Heart right ventricle (tissue), 16 donors: ENCODE data around the gene GGACT. TPM values are rescaled to one million over a fixed set of nuclear protein-coding genes. Genes with fewer than 3 reads are reported as not detected.
A peak's percentile ranks its signal among the peaks of the same experiment; 100 is the strongest.
"Not testable (repeated sequence)": the region's sequence is repeated elsewhere in the genome, so short reads cannot be mapped to it uniquely, and the experiment has no call there.

Source experiments
- ATAC-seq, 8 donors: fragments of 200-7000 bp; cut with Tn5 transposase; one replicate each; pipeline ENCODE4 v1.9.1; 2020; ENCODE audit warnings: mild to moderate bottlenecking in 8 of 8, moderate library complexity in 8 of 8, moderate number of reproducible peaks in 1 of 8
- DNase-seq, 2 donors: peaks; one replicate each; pipeline ENCODE4 v3.0.0-alpha.2; 2020
- H3K27ac ChIP-seq, 10 donors: fragments of 200-600 bp; sonication (generic) in 2 of 10; one replicate each; pipeline versions ENCODE4 v1.5.0 to v1.8.0; 2020 to 2022; ENCODE audit warnings: mild to moderate bottlenecking in 3 of 10
- H3K27me3 ChIP-seq, 7 donors: fragments of 200-600 bp; one replicate each; pipeline ENCODE4 v1.8.0; 2021 to 2022; ENCODE audit warnings: mild to moderate bottlenecking in 2 of 7
- H3K36me3 ChIP-seq, 9 donors: fragments of 200-600 bp; sonication (generic) in 1 of 9; one replicate each; pipeline versions ENCODE4 v1.5.0 to v1.8.0; 2020 to 2022; ENCODE audit warnings: mild to moderate bottlenecking in 2 of 9
- H3K4me1 ChIP-seq, 9 donors: fragments of 200-600 bp; sonication (generic) in 1 of 9; one replicate each; pipeline versions ENCODE4 v1.5.0 to v1.8.0; 2020 to 2022; ENCODE audit warnings: mild to moderate bottlenecking in 4 of 9
- H3K4me3 ChIP-seq, 10 donors: fragments of 200-600 bp; sonication (generic) in 2 of 10; one replicate each; pipeline versions ENCODE4 v1.5.0 to v1.8.0; 2020 to 2022; ENCODE audit warnings: mild to moderate bottlenecking in 7 of 10, moderate library complexity in 2 of 10
- H3K9me3 ChIP-seq, 11 donors: fragments of 200-600 bp in 10 of 11; sonication (generic) in 2 of 11; one replicate each; pipeline versions ENCODE4 v1.5.0 to v1.8.0; 2013 to 2022; ENCODE audit warnings: mild to moderate bottlenecking in 2 of 11, control low read depth in 1 of 11, moderate library complexity in 1 of 11
- CTCF ChIP-seq, 9 donors: fragments of 200-600 bp; sonication (generic) in 2 of 9; IDR thresholded peaks; one replicate each; pipeline versions ENCODE4 v1.5.0 to v1.8.0; 2021 to 2022; ENCODE audit warnings: antibody characterized with exemption in 9 of 9, mild to moderate bottlenecking in 5 of 9, moderate library complexity in 1 of 9
- WGBS, 2 donors: extraction: QIAGEN DNeasy Blood & Tissue Kit; methylation state at CpG; one replicate each; pipeline ENCODE4 v1.1.7; 2013; ENCODE audit warnings: inconsistent platforms in 1 of 2; 5-methylcytosine and 5-hydroxymethylcytosine counted together
- intact Hi-C, 10 donors: fragments of 100-400 bp; cut with DNase I; formaldehyde crosslinking; loops; one replicate each; pipeline versions ENCODE4 v1.11.1 to v1.14.2; 2022
- polyA plus RNA-seq, 2 donors: library from polyadenylated mRNA; stranded (reverse); fragments of 200-250 nt; gene quantifications; one replicate each; pipeline ENCODE4 v1.2.3, GENCODE V29; 2013
- total RNA-seq, 10 donors: library from RNA; stranded (reverse); fragmentation: NEBNext Ultra II Directional in 3 of 10; extraction: Animal tissue kit (Norgen Biotek cat#: 25700) in 3 of 10; gene quantifications; one replicate each; pipeline versions ENCODE4 v1.2.1 to v1.2.4, GENCODE V29; 2021 to 2023
- donor health status: Arrhythmogenic right ventricular cardiomyopathy.
- donor health status: ischemic (EF 13 %, LVEDD 7.1; RV severe dilation, severe dysfunction).
- donor health status: healthy with polysubstance abuse.
- donor health status: DM: no; HTN: yes; CAD: no.
- donor health status: DM: no; HTN: no; CAD: no.
- donor health status: ischemic (EF 25% LVEDD 6.9; RV normal size, moderate dysfunction).
- donor health status: ischemic (EF 25% LVEDD 5.7; RV mildly dilated, moderate dysfunction).
- donor health status: healthy.
- donor health status: DM: yes; HTN: yes; CAD: no.
- donor health status: Ischemic cardiomyopathy.
- donor health status: ischemic (EF 35%, LVEDD 5.7; RV mildly dilated, moderate dysfunction).
- donor health status: nonischemic (EF 11% LVEDD 7.7; RV severe dilation, severe dysfunction).
- donor health status: DM: yes; HTN: yes; CAD: no.
- donor health status: PGD.
- donor health status: ischemic (EF 29% LVEDD 5.4; RV normal size, mild dysfunction).
- donor health status: nonischemic (EF 23%, LVEDD 6.1; RV moderate dilation, normal function).

Gene GGACT
- total and polyA plus RNA-seq, 12 donors: 0.51 to 3.5 (median 1.6) TPM

DNA sequence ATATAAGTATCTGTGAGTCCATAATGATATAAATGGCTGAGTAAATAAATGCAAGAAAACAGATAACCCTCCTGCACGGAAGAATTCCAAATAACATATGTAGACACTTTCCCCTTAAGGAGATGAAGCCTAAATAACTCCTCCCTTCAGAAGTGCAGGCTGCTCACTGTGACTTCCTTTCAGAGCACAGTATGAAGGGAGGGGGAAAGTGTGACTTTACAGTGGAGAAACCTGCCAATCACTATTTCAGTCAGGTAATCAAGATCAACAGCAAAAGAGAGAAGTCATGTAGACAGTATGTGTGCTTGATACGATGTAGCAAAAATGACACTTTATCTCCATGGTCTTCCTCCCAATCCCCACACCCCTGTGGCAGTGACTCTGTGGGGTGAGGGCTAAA lies 7.1 kb downstream of the GGACT start:
- H3K4me3 ChIP-seq: no peak overlapping the region
- intact Hi-C loops: no loop called here
- 92 to 99% methylated on average over 2 of the region's 2 CpGs for WGBS, 2 donors
- no peak for DNase-seq
- no peaks in the 10 kb centered on the region for H3K4me1 ChIP-seq
- peaks cover 0 to 19% (median 0%) of the 10 kb centered on the region in 9 donors for H3K36me3 ChIP-seq
- peaks cover 0 to 13% (median 0%) of the 10 kb centered on the region in 11 donors for H3K9me3 ChIP-seq
- no peak overlapping the region for H3K27ac ChIP-seq
- no peaks in the 10 kb centered on the region for H3K27me3 ChIP-seq
- ATAC-seq: no peak
- no peak for TF ChIP-seq CTCF (IDR thresholded peaks at IDR 0.05)

- intact Hi-C loops: no loop called here
- ATAC-seq: no peak
- H3K36me3 ChIP-seq: peaks cover 0 to 19% (median 0%) of the 10 kb centered on the region in 9 donors
These were observed 7.6 kb downstream of the GGACT start for GRCh38 chr13:100581030-100581429.

GRCh38 chr13:100580045-100580444 lies 8.5 kb downstream of the GGACT start:
- H3K9me3 ChIP-seq: peaks cover 0 to 13% (median 0%) of the 10 kb centered on the region in 11 donors
- no peaks in the 10 kb centered on the region for H3K27me3 ChIP-seq
- H3K4me3 ChIP-seq: no peak overlapping the region
- intact Hi-C loops: no loop called here
- no peak for TF ChIP-seq CTCF (IDR thresholded peaks at IDR 0.05)
- no peak overlapping the region for H3K27ac ChIP-seq
- 95 to 96% methylated on average over 12 of the region's 12 CpGs for WGBS, 2 donors
- DNase-seq (no peak), ATAC-seq (no peak)
- no peaks in the 10 kb centered on the region for H3K4me1 ChIP-seq
- H3K36me3 ChIP-seq: peaks cover 0 to 19% (median 0%) of the 10 kb centered on the region in 9 donors

More at GRCh38 chr13:100581030-100581429, 7.6 kb downstream of the GGACT start:
- DNase-seq: no peak
- no peaks in the 10 kb centered on the region for H3K27me3 ChIP-seq
- 93 to 95% methylated on average over 4 of the region's 4 CpGs for WGBS, 2 donors
- no peaks in the 10 kb centered on the region for H3K4me1 ChIP-seq
- H3K27ac ChIP-seq: no peak overlapping the region
- H3K9me3 ChIP-seq: peaks cover 0 to 13% (median 0%) of the 10 kb centered on the region in 11 donors
- TF ChIP-seq CTCF (IDR thresholded peaks at IDR 0.05): no peak
- H3K4me3 ChIP-seq: no peak overlapping the region

- DNase-seq, H3K4me3 ChIP-seq, H3K27ac ChIP-seq, ATAC-seq, H3K4me1 ChIP-seq, H3K27me3 ChIP-seq: not testable (repeated sequence)
- Histone ChIP-seq H3K9me3 (peaks cover 0 to 10% (median 0%) of the 10 kb centered on the region in 11 donors), H3K36me3 (peaks cover 0 to 14% (median 0%) of the 10 kb centered on the region in 9 donors)
- WGBS, 2 donors: 96 to 99% methylated on average over 4 of the region's 4 CpGs
- intact Hi-C loops: loop anchor here in 3 of 10 donors (10.0 kb wide), 1 partner anchor 528 kb away; no protein-coding TSS in a partner anchor
These were observed 11.3 kb downstream of the GGACT start for GRCh38 chr13:100577239-100577638.

- H3K27me3 ChIP-seq: no peaks in the 10 kb centered on the region
- peak; percentile 30 to 78 (median 68) for TF ChIP-seq CTCF (IDR thresholded peaks at IDR 0.05)
- peak in 5 of 8 donors; percentile 62 to 70 (median 69) for ATAC-seq
- no peaks in the 10 kb centered on the region for H3K4me1 ChIP-seq
- no peak overlapping the region for H3K27ac ChIP-seq
- H3K9me3 ChIP-seq: no peaks in the 10 kb centered on the region
- H3K4me3 ChIP-seq: no peak overlapping the region
- DNase-seq: peak; percentile 46 to 61
- 38 to 41% methylated on average over 2 of the region's 2 CpGs for WGBS, 2 donors
- intact Hi-C loops: loop anchor here in 3 of 10 donors (2.0 to 10.0 kb wide), 2 partner anchors 102 to 532 kb away; partner anchors contain the start of gene TMTC4 (in 1 of the 3)
- H3K36me3 ChIP-seq: no peaks in the 10 kb centered on the region
These were observed 15.5 kb downstream of the GGACT start for GRCh38 chr13:100573121-100573520.
